Putamen (tissue), 1 donor: ENCODE results near the gene OR2A1.
"Not testable (repeated sequence)": the region's sequence is repeated elsewhere in the genome, so short reads cannot be mapped to it uniquely, and the experiment has no call there.

ENCODE experiments used
- DNase-seq: peaks from one replicate; pipeline ENCODE4 v3.0.0-alpha.2; 2016; ENCODE audit warnings: low spot score

OR2A1 gene

GRCh38 chr7:144323359-144323758, 11.1 kb downstream of the OR2A1 start:
- DNase-seq: not testable (repeated sequence)

GRCh38 chr7:144325868-144326267, 13.6 kb downstream of the OR2A1 start:
- DNase-seq: not testable (repeated sequence)

DNA sequence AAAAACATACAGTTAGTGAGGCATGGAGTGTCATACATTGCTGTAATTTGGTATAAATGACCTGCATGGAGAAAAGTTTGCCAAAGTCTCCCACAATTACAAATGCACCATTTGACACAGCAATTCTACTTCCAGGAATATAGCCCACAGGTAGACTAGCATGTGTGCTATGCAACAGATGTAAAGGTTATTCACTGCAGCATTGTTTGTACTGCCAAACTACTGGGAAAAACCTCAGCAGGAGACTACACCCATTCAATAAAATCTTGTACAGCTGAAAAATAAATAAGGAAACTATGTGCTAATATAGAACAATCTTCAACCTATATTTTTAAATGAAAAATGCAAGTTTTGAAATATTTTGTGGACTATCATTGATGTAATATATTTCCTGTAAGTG, 17.8 kb downstream of the OR2A1 start:
- DNase-seq: not testable (repeated sequence)

GRCh38 chr7:144331221-144331995, 19.2 kb downstream of the OR2A1 start:
- DNase-seq: not testable (repeated sequence)

DNA sequence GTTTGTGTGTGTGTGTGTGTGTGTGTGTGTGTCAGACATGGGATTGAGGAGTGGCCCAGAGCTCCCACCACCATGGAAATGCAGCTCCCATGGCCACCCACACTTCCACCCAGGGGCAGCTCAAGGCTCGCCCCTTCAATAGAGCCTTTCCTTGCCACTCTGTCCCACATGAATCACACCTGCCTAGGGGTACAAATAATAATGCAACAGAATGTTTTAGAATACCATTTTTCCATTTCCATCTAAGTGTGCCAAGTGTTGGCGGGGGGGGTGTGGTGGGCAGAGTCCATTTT, 19.7 kb downstream of the OR2A1 start:
- DNase-seq: not testable (repeated sequence)

- DNase-seq: not testable (repeated sequence)
Observed at GRCh38 chr7:144348625-144349024, 36.4 kb downstream of the OR2A1 start.

DNA sequence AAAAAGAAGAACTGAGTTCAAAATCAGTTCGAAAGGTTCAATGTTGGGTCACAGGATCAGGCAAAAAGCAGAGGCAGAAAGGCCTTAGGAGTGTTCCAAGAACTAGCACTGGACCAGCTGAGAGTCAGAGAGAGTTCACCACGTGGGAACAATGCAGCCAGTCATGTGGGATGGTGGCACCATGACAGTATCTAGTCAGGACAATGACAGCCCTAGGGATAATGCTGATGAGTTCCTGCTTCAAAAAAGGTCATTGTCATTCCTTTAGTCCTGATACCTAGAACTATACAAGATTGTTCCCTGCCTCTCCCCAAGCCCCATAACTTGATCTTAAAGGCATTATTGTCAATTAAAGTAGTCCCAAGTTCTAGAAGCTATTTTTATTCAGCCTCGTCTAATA, 39.4 kb downstream of the OR2A1 start:
- peak; percentile 16 for DNase-seq

DNA sequence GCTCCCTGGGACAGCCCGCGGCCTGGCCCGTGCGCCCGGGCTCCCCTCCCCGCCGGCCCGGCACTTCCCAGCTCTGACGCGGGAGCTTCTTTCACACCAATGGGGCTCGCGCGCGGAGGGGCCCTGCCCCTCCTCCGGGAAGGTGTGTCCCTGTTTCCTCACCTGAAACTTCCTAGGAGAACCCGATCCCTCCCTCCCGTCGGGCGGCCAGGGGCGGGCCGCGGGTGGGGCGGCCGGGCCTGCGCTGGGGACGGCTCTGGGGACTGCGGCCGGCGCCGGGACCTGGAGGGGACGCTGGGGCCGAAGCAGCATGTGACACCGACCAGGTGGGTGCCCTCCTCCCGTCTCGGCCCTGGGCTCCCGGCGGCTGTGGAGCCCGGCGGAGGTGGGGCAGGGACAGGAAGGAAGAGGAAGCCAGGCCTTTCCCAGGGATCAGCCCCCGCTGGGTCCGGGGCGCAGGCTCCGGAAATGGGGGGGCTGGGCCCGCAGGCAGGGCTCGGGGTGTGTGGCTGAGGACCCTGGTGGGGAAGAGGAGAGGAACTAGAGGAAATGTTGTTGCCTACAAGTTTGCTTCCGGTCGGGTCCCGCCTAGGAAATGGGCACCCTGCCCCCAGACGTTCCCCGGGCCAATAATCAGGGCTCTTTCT, 43.1 kb downstream of the OR2A1 start, which contains the start of gene ARHGEF5:
Gene ARHGEF5, plus strand, starts transcription at position 227 of the 647 bp plus-strand sequence. CDS start 7,268 bp downstream, outside the sequence.
- DNase-seq: not testable (repeated sequence)

GRCh38 chr7:144356185-144356584, 44.0 kb downstream of the OR2A1 start:
- DNase-seq: not testable (repeated sequence)

DNA sequence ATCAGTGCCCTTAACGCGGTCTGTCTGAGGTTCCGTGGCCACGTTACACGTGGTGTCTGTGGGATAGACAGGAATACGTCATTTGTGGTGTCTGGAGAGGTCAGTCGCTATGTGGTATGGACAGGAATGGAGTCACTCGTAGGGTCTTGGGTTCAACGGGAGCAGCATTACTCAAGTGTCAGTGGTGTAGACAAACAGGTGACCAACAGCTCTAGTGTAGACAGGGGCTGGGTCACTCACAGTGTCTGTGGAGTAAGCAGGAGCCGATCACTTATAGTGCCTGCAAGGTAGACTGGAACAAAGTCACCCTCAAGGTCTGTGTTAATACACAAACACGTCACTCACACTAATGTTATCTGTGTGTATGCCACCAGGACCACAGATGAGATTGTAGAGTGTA, 44.6 kb downstream of the OR2A1 start:
- DNase-seq: not testable (repeated sequence)

GRCh38 chr7:144362061-144362460, 49.8 kb downstream of the OR2A1 start:
- not testable (repeated sequence) for DNase-seq

GRCh38 chr7:144365523-144365922, 53.3 kb downstream of the OR2A1 start:
- DNase-seq: not testable (repeated sequence)

DNA sequence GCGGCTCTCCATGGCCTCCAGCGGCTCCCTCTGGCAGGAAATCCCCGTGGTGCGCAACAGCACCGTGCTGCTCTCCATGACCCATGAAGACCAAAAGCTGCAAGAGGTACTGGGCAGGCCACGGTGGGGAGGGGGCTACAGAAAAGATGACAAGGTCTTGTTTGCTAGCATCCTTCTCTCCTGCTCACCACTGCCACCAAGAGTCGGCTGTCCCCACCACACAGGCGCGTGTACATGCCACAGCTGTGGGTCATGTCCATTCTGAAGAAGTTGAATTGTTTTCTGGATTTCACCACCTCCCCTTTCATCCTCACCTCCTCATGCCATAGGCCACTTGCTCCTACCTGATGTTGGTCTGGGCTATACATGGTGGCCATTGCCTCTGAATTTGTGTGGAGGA, 55.0 kb downstream of the OR2A1 start:
- DNase-seq: not testable (repeated sequence)

DNA sequence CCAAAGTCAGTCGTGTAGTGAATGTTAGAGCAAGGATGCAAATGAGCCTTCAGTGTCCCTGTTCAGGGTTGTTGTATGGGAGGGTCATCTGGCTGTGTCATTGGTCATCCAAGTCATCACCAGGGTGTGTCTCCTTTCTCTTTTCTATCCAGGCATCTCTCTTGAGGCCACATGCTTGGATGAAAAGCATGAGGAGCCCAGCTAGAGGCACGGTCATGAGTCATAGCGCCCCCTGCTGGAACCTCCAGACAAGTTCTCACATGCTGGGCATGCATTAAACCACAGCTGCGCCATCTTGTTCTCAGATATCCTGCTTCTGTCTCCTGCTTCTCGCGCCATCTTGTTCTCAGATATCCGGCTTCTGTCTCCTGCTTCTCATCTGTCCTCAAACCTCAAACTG, 57.0 kb downstream of the OR2A1 start:
- DNase-seq: not testable (repeated sequence)
